Effector CD4-positive, alpha-beta T cell (primary cell): ENCODE results near the gene CDC123.
"Not testable (repeated sequence)": the region's sequence is repeated elsewhere in the genome, so short reads cannot be mapped to it uniquely, and the experiment has no call there.

ENCODE experiments used
- DNase-seq: peaks from one replicate; pipeline ENCODE4 v3.0.0-alpha.2; 2020
- total RNA-seq: gene quantifications from one replicate; lab custom pipeline; 2026; lab: John Stamatoyannopoulos, UW

CDC123 gene
- total RNA-seq: 37.1 reads per million, percentile 61 among the genes with 10 or more reads in this experiment

- peak; percentile 79 for DNase-seq
Observed at GRCh38 chr10:12195603-12196506, at the start of gene CDC123, which contains the start of gene NUDT5. CDC123 (plus strand) TSS chr10:12196188; CDS start chr10:12196246, 58 bp downstream. NUDT5 (minus strand) TSS chr10:12195891; CDS start chr10:12186291, 9,600 bp downstream.

GRCh38 chr10:12150163-12150562 lies 45.8 kb upstream of the CDC123 start:
- no peak for DNase-seq

- DNase-seq: no peak
Observed at GRCh38 chr10:12154516-12154915, 41.5 kb upstream of the CDC123 start.

GRCh38 chr10:12156367-12157123 lies 39.4 kb upstream of the CDC123 start:
- DNase-seq: no peak

- no peak for DNase-seq
Observed at GRCh38 chr10:12158111-12158510, 37.9 kb upstream of the CDC123 start.

- DNase-seq: no peak
Observed at GRCh38 chr10:12160664-12161063, 35.3 kb upstream of the CDC123 start.

GRCh38 chr10:12162927-12163326 lies 33.1 kb upstream of the CDC123 start:
- no peak for DNase-seq

GRCh38 chr10:12164085-12164484 lies 31.9 kb upstream of the CDC123 start:
- no peak for DNase-seq

- no peak for DNase-seq
Observed at GRCh38 chr10:12165036-12165435, 31.0 kb upstream of the CDC123 start.

- no peak for DNase-seq
Observed at GRCh38 chr10:12165999-12166775, 29.8 kb upstream of the CDC123 start.

GRCh38 chr10:12171512-12171911 lies 24.5 kb upstream of the CDC123 start:
- not testable (repeated sequence) for DNase-seq

GRCh38 chr10:12177642-12178041 lies 18.3 kb upstream of the CDC123 start:
- no peak for DNase-seq

GRCh38 chr10:12179606-12180170 lies 16.3 kb upstream of the CDC123 start:
- no peak for DNase-seq

- DNase-seq: no peak
Observed at GRCh38 chr10:12180221-12180974, 15.6 kb upstream of the CDC123 start.

- DNase-seq: peak; percentile 52
Observed at GRCh38 chr10:12181065-12181775, 14.8 kb upstream of the CDC123 start.

- DNase-seq: no peak
Observed at GRCh38 chr10:12184165-12184564, 11.8 kb upstream of the CDC123 start.

GRCh38 chr10:12186323-12186722 lies 9.7 kb upstream of the CDC123 start:
- no peak for DNase-seq

- no peak for DNase-seq
Observed at GRCh38 chr10:12187321-12187905, 8.6 kb upstream of the CDC123 start.

GRCh38 chr10:12188656-12189055 lies 7.3 kb upstream of the CDC123 start:
- no peak for DNase-seq

- DNase-seq: no peak
Observed at GRCh38 chr10:12189426-12189825, 6.6 kb upstream of the CDC123 start.

- no peak for DNase-seq
Observed at GRCh38 chr10:12191715-12192114, 4.3 kb upstream of the CDC123 start.
